H1 (cell line): Measurements from ENCODE around the gene FAM237A. TPM values are rescaled to one million over a fixed set of nuclear protein-coding genes. Genes with fewer than 3 reads are reported as not detected.

Experiments used
- BCL11A ChIP-seq, 2 experiments: IDR thresholded peaks; one replicate each; pipeline ENCODE4 v1.6.1; 2011; ENCODE audit warnings: low read depth in 2 of 2, low read length in 2 of 2, mild to moderate bottlenecking in 2 of 2
- EP300 ChIP-seq, 2 experiments: IDR thresholded peaks; 1 replicate in 1 of 2; 2 replicates in 1 of 2; pipeline ENCODE4 v1.6.1; 2011 to 2012; ENCODE audit warnings: low read depth in 2 of 2, low read length in 2 of 2, mild to moderate bottlenecking in 2 of 2, borderline replicate concordance in 1 of 2, inconsistent platforms in 1 of 2, moderate library complexity in 1 of 2
- KDM4A ChIP-seq: IDR thresholded peaks from one replicate; pipeline ENCODE4 v1.7.1; 2012; ENCODE audit warnings: low read depth, mild to moderate bottlenecking, moderate library complexity, low read length, inconsistent platforms; ENCODE audit not compliant: severe bottlenecking
- KDM5A ChIP-seq: fragments of 200-600 bp; IDR thresholded peaks from 2 replicates; pipeline ENCODE4 v1.7.1; 2012; ENCODE audit warnings: mild to moderate bottlenecking, low read length, inconsistent platforms, mixed read lengths
- PHF8 ChIP-seq: fragments of 200-600 bp; sonication (generic); conservative IDR thresholded peaks from 2 replicates; pipeline ENCODE4 v1.7.1; 2012; ENCODE audit warnings: low read depth, mild to moderate bottlenecking, inconsistent platforms, low read length, moderate library complexity
- POLR2AphosphoS5 ChIP-seq: IDR thresholded peaks from 2 replicates; pipeline ENCODE4 v1.6.1; 2011; ENCODE audit warnings: low read depth, low read length
- RXRA ChIP-seq: IDR thresholded peaks from 2 replicates; pipeline ENCODE4 v1.6.1; 2011; ENCODE audit warnings: low read depth, mild to moderate bottlenecking, low read length, moderate library complexity; ENCODE audit not compliant: insufficient read depth
- SP4 ChIP-seq: IDR thresholded peaks from 2 replicates; pipeline ENCODE4 v1.6.1; 2012; ENCODE audit warnings: low read length, inconsistent platforms
- SUZ12 ChIP-seq: fragments of 200-600 bp; sonication (generic); IDR thresholded peaks from 2 replicates; pipeline ENCODE4 v1.6.1; 2012; ENCODE audit warnings: mild to moderate bottlenecking, inconsistent platforms, low read length, moderate library complexity, mixed read lengths
- TBP ChIP-seq: IDR thresholded peaks from 2 replicates; pipeline ENCODE4 v1.6.1; 2011; ENCODE audit warnings: low read depth, low read length, improper control_type of control experiment
- YY1 ChIP-seq: IDR thresholded peaks from 2 replicates; pipeline ENCODE4 v1.6.1; 2011; ENCODE audit warnings: low read depth, mild to moderate bottlenecking, low read length
- ZNF274 ChIP-seq: IDR thresholded peaks from 2 replicates; pipeline ENCODE4 v1.7.0; 2012; ENCODE audit warnings: low read length, borderline replicate concordance; ENCODE audit errors: extremely low read depth
- polyA plus RNA-seq, 7 experiments: library from polyadenylated mRNA; depleted of rRNA in 3 of 7; stranded (reverse) in 5 of 7; unstranded in 2 of 7; fragments of >200 nt in 5 of 7; fragments of 200-250 nt in 2 of 7; gene quantifications; 1 replicate in 5 of 7; 2 replicates in 1 of 7; 4 replicates in 1 of 7; pipeline versions ENCODE4 v1.2.1 to v1.2.3, GENCODE V29; 2011 to 2013; ENCODE audit warnings: missing spikeins in 2 of 7, mixed read lengths in 2 of 7
- total RNA-seq: library from RNA; stranded (reverse); fragmentation: NEBNext Ultra II Directional; extraction: Animal tissue kit (Norgen Biotek cat#: 25700); gene quantifications from 2 replicates; pipeline ENCODE4 v1.2.1, GENCODE V29; 2021
- TF ChIP-seq, protein P1 (sequence below): fragments of 300-600 bp; sonication (generic); IDR thresholded peaks from 2 replicates; pipeline ENCODE4 v1.7.1; 2012; ENCODE audit warnings: low read length, moderate library complexity, mild to moderate bottlenecking, inconsistent platforms; ENCODE audit not compliant: insufficient replicate concordance

The FAM237A gene
- total and polyA plus RNA-seq, 2 of the 8 experiments (the other 6 are each of a cell fraction or from before 2014, with no cell fraction given): not detected

DNA sequence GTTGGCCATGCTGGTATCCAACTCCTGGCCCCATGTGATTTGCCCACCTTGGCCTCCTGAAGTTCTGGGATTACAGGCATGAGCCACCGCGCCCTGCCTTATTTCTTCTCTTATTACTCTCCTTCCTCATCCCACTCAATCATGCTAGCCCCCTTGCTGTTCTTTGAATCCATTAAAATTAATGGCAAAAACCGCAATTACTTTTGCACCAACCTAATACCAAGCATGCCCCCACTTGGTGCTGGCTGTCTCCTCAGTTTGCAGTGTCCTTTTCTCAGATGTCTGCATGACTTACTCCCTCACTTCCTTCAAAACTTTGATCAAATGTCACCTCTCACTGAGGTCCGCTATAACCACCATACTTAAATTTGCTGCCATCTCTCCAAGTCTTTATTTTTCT lies 41.3 kb downstream of the FAM237A start (continued):
- TF ChIP-seq, protein P1, sequence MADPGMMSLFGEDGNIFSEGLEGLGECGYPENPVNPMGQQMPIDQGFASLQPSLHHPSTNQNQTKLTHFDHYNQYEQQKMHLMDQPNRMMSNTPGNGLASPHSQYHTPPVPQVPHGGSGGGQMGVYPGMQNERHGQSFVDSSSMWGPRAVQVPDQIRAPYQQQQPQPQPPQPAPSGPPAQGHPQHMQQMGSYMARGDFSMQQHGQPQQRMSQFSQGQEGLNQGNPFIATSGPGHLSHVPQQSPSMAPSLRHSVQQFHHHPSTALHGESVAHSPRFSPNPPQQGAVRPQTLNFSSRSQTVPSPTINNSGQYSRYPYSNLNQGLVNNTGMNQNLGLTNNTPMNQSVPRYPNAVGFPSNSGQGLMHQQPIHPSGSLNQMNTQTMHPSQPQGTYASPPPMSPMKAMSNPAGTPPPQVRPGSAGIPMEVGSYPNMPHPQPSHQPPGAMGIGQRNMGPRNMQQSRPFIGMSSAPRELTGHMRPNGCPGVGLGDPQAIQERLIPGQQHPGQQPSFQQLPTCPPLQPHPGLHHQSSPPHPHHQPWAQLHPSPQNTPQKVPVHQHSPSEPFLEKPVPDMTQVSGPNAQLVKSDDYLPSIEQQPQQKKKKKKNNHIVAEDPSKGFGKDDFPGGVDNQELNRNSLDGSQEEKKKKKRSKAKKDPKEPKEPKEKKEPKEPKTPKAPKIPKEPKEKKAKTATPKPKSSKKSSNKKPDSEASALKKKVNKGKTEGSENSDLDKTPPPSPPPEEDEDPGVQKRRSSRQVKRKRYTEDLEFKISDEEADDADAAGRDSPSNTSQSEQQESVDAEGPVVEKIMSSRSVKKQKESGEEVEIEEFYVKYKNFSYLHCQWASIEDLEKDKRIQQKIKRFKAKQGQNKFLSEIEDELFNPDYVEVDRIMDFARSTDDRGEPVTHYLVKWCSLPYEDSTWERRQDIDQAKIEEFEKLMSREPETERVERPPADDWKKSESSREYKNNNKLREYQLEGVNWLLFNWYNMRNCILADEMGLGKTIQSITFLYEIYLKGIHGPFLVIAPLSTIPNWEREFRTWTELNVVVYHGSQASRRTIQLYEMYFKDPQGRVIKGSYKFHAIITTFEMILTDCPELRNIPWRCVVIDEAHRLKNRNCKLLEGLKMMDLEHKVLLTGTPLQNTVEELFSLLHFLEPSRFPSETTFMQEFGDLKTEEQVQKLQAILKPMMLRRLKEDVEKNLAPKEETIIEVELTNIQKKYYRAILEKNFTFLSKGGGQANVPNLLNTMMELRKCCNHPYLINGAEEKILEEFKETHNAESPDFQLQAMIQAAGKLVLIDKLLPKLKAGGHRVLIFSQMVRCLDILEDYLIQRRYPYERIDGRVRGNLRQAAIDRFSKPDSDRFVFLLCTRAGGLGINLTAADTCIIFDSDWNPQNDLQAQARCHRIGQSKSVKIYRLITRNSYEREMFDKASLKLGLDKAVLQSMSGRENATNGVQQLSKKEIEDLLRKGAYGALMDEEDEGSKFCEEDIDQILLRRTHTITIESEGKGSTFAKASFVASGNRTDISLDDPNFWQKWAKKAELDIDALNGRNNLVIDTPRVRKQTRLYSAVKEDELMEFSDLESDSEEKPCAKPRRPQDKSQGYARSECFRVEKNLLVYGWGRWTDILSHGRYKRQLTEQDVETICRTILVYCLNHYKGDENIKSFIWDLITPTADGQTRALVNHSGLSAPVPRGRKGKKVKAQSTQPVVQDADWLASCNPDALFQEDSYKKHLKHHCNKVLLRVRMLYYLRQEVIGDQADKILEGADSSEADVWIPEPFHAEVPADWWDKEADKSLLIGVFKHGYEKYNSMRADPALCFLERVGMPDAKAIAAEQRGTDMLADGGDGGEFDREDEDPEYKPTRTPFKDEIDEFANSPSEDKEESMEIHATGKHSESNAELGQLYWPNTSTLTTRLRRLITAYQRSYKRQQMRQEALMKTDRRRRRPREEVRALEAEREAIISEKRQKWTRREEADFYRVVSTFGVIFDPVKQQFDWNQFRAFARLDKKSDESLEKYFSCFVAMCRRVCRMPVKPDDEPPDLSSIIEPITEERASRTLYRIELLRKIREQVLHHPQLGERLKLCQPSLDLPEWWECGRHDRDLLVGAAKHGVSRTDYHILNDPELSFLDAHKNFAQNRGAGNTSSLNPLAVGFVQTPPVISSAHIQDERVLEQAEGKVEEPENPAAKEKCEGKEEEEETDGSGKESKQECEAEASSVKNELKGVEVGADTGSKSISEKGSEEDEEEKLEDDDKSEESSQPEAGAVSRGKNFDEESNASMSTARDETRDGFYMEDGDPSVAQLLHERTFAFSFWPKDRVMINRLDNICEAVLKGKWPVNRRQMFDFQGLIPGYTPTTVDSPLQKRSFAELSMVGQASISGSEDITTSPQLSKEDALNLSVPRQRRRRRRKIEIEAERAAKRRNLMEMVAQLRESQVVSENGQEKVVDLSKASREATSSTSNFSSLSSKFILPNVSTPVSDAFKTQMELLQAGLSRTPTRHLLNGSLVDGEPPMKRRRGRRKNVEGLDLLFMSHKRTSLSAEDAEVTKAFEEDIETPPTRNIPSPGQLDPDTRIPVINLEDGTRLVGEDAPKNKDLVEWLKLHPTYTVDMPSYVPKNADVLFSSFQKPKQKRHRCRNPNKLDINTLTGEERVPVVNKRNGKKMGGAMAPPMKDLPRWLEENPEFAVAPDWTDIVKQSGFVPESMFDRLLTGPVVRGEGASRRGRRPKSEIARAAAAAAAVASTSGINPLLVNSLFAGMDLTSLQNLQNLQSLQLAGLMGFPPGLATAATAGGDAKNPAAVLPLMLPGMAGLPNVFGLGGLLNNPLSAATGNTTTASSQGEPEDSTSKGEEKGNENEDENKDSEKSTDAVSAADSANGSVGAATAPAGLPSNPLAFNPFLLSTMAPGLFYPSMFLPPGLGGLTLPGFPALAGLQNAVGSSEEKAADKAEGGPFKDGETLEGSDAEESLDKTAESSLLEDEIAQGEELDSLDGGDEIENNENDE: no peak
- TF ChIP-seq ZNF274 (no peak), KDM4A (no peak), SP4 (no peak), RXRA (no peak), EP300 (IDR thresholded peaks at IDR 0.05; ENCODE audit: borderline replicate concordance in 1 of 2, low read depth in 2 of 2, low read length in 2 of 2) (no peak), BCL11A (IDR thresholded peaks at IDR 0.05; ENCODE audit: low read depth in 2 of 2, low read length in 2 of 2) (no peak), KDM5A (no peak), PHF8 (no peak), YY1 (no peak), POLR2AphosphoS5 (no peak), TBP (no peak), SUZ12 (no peak)
